Activated T-helper 2 cell treated with anti-CD3 and anti-CD28 coated beads, Interferon-gamma antibody, Interleukin-2, Interleukin-4, amounts not matched to agents 10 μg/mL and 5 μg/mL and 100 μg/mL, durations not matched to agents 14 hours and 24 hours and 36 hours (primary cell): ENCODE measurements around the gene SGPL1. TPM values are rescaled to one million over a fixed set of nuclear protein-coding genes. Genes with fewer than 3 reads are reported as not detected.

Source experiments
- DNase-seq: peaks from one replicate; pipeline ENCODE4 v3.0.0; 2021; ENCODE audit warnings: low spot score
- H3K27ac Mint-ChIP-seq: one replicate; pipeline ENCODE4 v1.8.0; 2021; ENCODE audit warnings: mixed read lengths
- H3K27me3 Mint-ChIP-seq: one replicate; pipeline ENCODE4 v1.8.0; 2021; ENCODE audit warnings: low read depth, mixed read lengths
- H3K36me3 Mint-ChIP-seq: one replicate; pipeline ENCODE4 v1.8.0; 2021; ENCODE audit warnings: low read depth, mixed read lengths
- H3K4me1 Mint-ChIP-seq: one replicate; pipeline ENCODE4 v1.8.0; 2021; ENCODE audit warnings: low read depth, mixed read lengths
- H3K4me3 Mint-ChIP-seq: one replicate; pipeline ENCODE4 v1.8.0; 2021; ENCODE audit warnings: low read depth, mild to moderate bottlenecking, moderate library complexity, mixed read lengths
- H3K9me3 Mint-ChIP-seq: one replicate; pipeline ENCODE4 v1.8.0; 2021; ENCODE audit warnings: mixed read lengths
- intact Hi-C: fragments of 100-400 bp; cut with micrococcal nuclease; formaldehyde crosslinking; loops from one replicate; pipeline ENCODE4 v1.15.1; 2023
- total RNA-seq: library from RNA; stranded (reverse); gene quantifications from 2 replicates; pipeline ENCODE4 v1.2.3, GENCODE V29; 2022

SGPL1 gene
- total RNA-seq, 1 donor from 2014 or later: 124 TPM

DNA sequence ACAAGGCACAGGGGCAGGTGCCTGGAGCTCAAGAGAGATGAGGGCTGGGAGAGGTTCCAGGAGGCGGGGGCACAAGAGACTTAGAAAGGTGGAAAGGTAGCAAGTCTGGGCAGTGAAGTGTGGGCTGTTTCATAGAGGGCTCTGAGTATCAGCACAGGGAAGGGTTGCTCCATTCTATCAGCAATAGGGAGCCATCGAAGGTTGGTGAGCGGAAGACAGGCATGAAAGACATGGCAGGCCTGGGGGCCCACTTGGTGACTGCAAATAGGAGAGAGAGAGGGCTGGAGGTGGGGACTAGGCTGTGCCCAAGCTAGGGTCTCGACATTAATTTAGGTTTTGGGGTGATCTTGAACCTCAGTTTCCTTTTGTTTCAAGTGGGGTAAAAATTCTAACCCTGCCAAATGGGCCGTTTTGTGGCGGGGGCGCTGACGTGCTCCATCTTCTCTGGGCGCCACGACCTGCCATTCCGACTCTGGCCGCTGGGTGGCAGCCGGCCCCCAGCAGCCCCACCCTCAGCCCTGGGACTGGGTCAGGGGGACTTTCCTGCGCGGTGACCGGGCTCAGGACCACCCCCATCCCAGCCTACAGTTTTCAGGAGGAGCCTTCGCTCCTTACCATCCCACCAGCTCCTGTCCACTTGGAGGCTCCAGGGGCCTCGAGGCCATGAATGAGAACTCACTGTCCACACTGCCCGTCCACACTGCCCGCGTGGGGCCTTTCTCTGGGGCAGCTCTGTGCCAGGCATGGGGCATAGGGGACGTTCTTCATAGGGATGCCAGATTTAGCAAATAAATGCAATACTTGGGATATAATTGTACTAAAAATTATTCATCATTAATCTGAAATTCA is 109.9 kb downstream of the SGPL1 start:
- peak; percentile 32 for DNase-seq
- no peak overlapping the region for H3K4me3 Mint-ChIP-seq
- no peak overlapping the region for H3K27ac Mint-ChIP-seq
- no peaks in the 10 kb centered on the region for H3K9me3 Mint-ChIP-seq
- H3K36me3 Mint-ChIP-seq: no peaks in the 10 kb centered on the region
- peaks cover 5% of the 10 kb centered on the region for H3K27me3 Mint-ChIP-seq
- intact Hi-C loops: loop anchor here (1.0 kb wide), 1 partner anchor 284 kb away; no protein-coding TSS in a partner anchor
- H3K4me1 Mint-ChIP-seq: peaks cover 3% of the 10 kb centered on the region

GRCh38 chr10:70926226-70927000 is 110.7 kb downstream of the SGPL1 start:
- intact Hi-C loops: no loop called here
- Mint-ChIP-seq H3K27me3 (peaks cover 5% of the 10 kb centered on the region), H3K4me1 (peaks cover 3% of the 10 kb centered on the region), H3K9me3 (no peaks in the 10 kb centered on the region), H3K27ac (no peak overlapping the region), H3K4me3 (no peak overlapping the region), H3K36me3 (no peaks in the 10 kb centered on the region)
- DNase-seq: no peak

GRCh38 chr10:70927189-70927943 is 111.6 kb downstream of the SGPL1 start:
- peaks cover 5% of the 10 kb centered on the region for H3K27me3 Mint-ChIP-seq
- H3K4me3 Mint-ChIP-seq: no peak overlapping the region
- no peak overlapping the region for H3K27ac Mint-ChIP-seq
- intact Hi-C loops: no loop called here
- peaks cover 3% of the 10 kb centered on the region for H3K4me1 Mint-ChIP-seq
- no peaks in the 10 kb centered on the region for H3K9me3 Mint-ChIP-seq
- DNase-seq: no peak
- no peaks in the 10 kb centered on the region for H3K36me3 Mint-ChIP-seq

- Mint-ChIP-seq H3K9me3 (no peaks in the 10 kb centered on the region), H3K36me3 (no peaks in the 10 kb centered on the region), H3K4me1 (peaks cover 3% of the 10 kb centered on the region), H3K4me3 (no peak overlapping the region), H3K27me3 (peaks cover 5% of the 10 kb centered on the region), H3K27ac (no peak overlapping the region)
- no peak for DNase-seq
- intact Hi-C loops: no loop called here
Observed at GRCh38 chr10:70928140-70928539, 112.4 kb downstream of the SGPL1 start.

GRCh38 chr10:70930263-70931000 is 114.7 kb downstream of the SGPL1 start:
- no peaks in the 10 kb centered on the region for H3K36me3 Mint-ChIP-seq
- no peaks in the 10 kb centered on the region for H3K4me1 Mint-ChIP-seq
- H3K9me3 Mint-ChIP-seq: no peaks in the 10 kb centered on the region
- H3K27me3 Mint-ChIP-seq: no peaks in the 10 kb centered on the region
- DNase-seq: no peak
- intact Hi-C loops: no loop called here
- no peak overlapping the region for H3K4me3 Mint-ChIP-seq
- no peak overlapping the region for H3K27ac Mint-ChIP-seq

Other genes starting within 250 kb of the SGPL1 start
- gene PRF1, start 213.2 kb upstream of the SGPL1 start, total RNA-seq: 67.7 and 69.6 TPM in 2 replicates
- 0.39 and 0.46 TPM in 2 replicates for gene ADAMTS14, start 143.4 kb upstream of the SGPL1 start, total RNA-seq
- not detected in 2 replicates for gene TBATA, start 30.6 kb upstream of the SGPL1 start, total RNA-seq
- 72.0 and 73.8 TPM in 2 replicates for gene PCBD1, start 72.6 kb downstream of the SGPL1 start, total RNA-seq